ENCODE results near the gene RGP1. TPM values are rescaled to one million over a fixed set of nuclear protein-coding genes. Genes with fewer than 3 reads are reported as not detected.

Gene RGP1
- total and polyA plus RNA-seq, 3 donors from 2014 or later, result 21.1 to 23.9 (median 21.4) TPM

DNA sequence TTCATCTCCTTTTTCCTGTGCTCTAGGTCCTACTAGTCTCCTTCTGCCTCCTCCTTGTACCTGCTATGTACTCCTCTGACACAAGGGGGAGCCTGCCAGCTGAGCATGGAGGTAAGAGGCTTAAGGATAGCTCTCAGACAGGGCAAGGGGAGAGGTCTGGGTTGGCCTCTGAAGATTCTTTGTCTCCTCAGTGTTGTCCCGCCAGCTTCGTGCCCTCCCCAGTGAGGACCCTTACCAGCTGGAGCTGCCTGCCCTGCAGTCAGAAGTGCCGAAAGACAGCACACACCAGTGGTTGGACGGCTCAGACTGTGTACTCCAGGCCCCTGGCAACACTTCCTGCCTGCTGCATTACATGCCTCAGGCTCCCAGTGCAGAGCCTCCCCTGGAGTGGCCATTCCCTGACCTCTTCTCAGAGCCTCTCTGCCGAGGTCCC lies 12.9 kb upstream of the RGP1 start:
- peak; percentile 78 for DNase-seq
- intact Hi-C loops (cut with DNase I; ENCODE audit: low total_unique reads), result loop anchor here (10.0 kb wide), 1 partner anchor 79 kb away; the partner anchor contains the start of genes HINT2 and SPAG8
- Histone ChIP-seq H3K9me3 (no peaks in the 10 kb centered on the region), H3K27me3 (no peaks in the 10 kb centered on the region), H3K27ac (no peak overlapping the region), H3K4me1 (peaks cover 12% of the 10 kb centered on the region), H3K36me3 (ENCODE audit: low read depth, missing control alignments) (no peaks in the 10 kb centered on the region), H3K4me3 (no peak overlapping the region)
- WGBS, 2 donors, result 57 to 61% methylated on average over 5 of the region's 5 CpGs
- TF ChIP-seq POLR2A (IDR thresholded peaks at IDR 0.05) (no peak), CTCF (IDR thresholded peaks at IDR 0.05) (peak; percentile 57 to 67 (median 60))

DNA sequence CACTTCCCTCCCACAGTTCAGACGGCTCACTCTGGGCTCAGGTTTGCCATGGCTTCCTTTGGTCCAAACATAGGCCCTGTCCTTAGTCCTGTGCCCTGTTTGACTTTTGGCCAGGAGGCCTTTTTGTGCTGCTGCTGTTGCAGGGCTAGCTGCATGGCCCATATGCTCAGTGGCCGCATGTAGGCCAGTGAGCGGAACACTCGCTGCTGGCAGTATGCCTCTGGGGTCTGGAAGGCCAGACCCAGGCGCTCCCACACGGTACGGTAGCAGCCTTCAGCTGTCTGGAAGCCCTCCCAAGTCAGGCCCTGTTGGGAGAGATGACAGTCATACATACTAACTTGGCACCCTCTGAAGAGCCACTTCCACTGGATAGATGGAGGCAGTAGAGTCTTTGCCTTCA lies 11.9 kb upstream of the RGP1 start:
- TF ChIP-seq CTCF (IDR thresholded peaks at IDR 0.05), result no peak
- no peak for TF ChIP-seq POLR2A (IDR thresholded peaks at IDR 0.05)
- Histone ChIP-seq H3K27me3 (no peaks in the 10 kb centered on the region), H3K27ac (no peak overlapping the region), H3K4me3 (no peak overlapping the region), H3K9me3 (no peaks in the 10 kb centered on the region), H3K4me1 (peaks cover 12% of the 10 kb centered on the region), H3K36me3 (ENCODE audit: low read depth, missing control alignments) (no peaks in the 10 kb centered on the region)
- DNase-seq, result no peak
- intact Hi-C loops (cut with DNase I; ENCODE audit: low total_unique reads), result loop anchor here (10.0 kb wide), 1 partner anchor 78 kb away; the partner anchor contains the start of genes HINT2 and SPAG8
- 55 to 63% methylated on average over 7 of the region's 7 CpGs for WGBS, 2 donors

DNA sequence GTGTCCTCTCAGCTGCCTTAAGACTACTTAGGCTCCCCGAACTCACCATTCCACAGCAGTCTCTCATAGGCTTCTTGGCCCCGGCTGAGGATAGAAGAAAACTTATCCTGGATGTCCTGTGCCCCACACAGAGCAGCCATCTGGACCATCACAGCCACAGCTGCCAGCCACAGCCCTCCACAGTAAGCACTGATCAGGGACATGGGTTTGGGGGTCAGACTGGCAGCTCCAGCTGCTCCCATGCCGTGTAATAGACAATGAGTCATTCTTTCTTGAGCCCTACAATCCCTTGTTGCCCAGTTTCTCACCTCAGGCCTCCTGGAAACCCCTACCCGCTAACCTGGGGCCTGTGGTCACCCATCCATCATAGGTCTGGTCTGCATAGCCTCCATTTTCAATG lies 10.9 kb upstream of the RGP1 start:
- no peak for TF ChIP-seq POLR2A (IDR thresholded peaks at IDR 0.05)
- TF ChIP-seq CTCF (IDR thresholded peaks at IDR 0.05), result no peak
- H3K9me3 ChIP-seq, result no peaks in the 10 kb centered on the region
- no peak overlapping the region for H3K27ac ChIP-seq
- no peak overlapping the region for H3K4me3 ChIP-seq
- no peaks in the 10 kb centered on the region for H3K27me3 ChIP-seq
- no peaks in the 10 kb centered on the region for H3K36me3 ChIP-seq (ENCODE audit: low read depth, missing control alignments)
- 73 to 84% methylated on average over 3 to 4 of the region's 4 CpGs for WGBS, 2 donors
- no peak for DNase-seq
- H3K4me1 ChIP-seq, result peaks cover 9% of the 10 kb centered on the region
- intact Hi-C loops (cut with DNase I; ENCODE audit: low total_unique reads), result loop anchor here (10.0 kb wide), 1 partner anchor 77 kb away; the partner anchor contains the start of genes HINT2 and SPAG8

DNA sequence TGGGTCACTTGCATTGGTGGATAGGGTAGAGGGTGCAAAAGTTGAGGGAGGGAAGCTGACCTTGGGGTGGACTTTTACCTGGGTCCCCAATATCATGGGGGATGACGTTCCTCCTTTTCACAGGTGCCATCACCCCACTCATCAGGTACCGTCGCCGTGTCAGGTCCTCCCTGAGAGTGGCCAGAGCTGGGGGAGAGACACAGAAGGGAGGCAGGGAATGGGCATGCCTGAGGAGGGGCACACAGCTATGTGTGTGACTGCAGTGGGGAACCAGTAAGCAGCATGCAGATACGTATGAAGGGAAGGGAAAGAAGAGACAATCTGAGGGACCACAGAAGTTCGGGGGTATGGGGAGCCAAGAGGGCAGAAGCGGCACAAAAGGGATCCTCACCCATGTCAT lies 10.2 kb upstream of the RGP1 start:
- TF ChIP-seq POLR2A (IDR thresholded peaks at IDR 0.05) (no peak), CTCF (IDR thresholded peaks at IDR 0.05) (no peak)
- intact Hi-C loops (cut with DNase I; ENCODE audit: low total_unique reads), result loop anchor here (10.0 kb wide), 1 partner anchor 76 kb away; the partner anchor contains the start of genes HINT2 and SPAG8
- 80 to 88% methylated on average over 7 of the region's 7 CpGs for WGBS, 2 donors

GRCh38 chr9:35740243-35740642 lies 8.8 kb upstream of the RGP1 start:
- H3K4me1 ChIP-seq, result no peaks in the 10 kb centered on the region
- no peak for DNase-seq
- WGBS, 2 donors, result 89% methylated on average over 6 of the region's 6 CpGs; no CpG with 5 or more reads in 1 of the 2 donors
- no peak for TF ChIP-seq CTCF (IDR thresholded peaks at IDR 0.05)
- no peak for TF ChIP-seq POLR2A (IDR thresholded peaks at IDR 0.05)
- no peaks in the 10 kb centered on the region for H3K27me3 ChIP-seq
- H3K4me3 ChIP-seq, result no peak overlapping the region
- intact Hi-C loops (cut with DNase I; ENCODE audit: low total_unique reads), result no loop called here
- no peak overlapping the region for H3K27ac ChIP-seq
- no peaks in the 10 kb centered on the region for H3K9me3 ChIP-seq
- no peaks in the 10 kb centered on the region for H3K36me3 ChIP-seq (ENCODE audit: low read depth, missing control alignments)

More for the DNA sequence above, 10.2 kb upstream of the RGP1 start:
- DNase-seq, result no peak
- Histone ChIP-seq H3K4me1 (peaks cover 2% of the 10 kb centered on the region), H3K36me3 (ENCODE audit: low read depth, missing control alignments) (no peaks in the 10 kb centered on the region), H3K4me3 (no peak overlapping the region), H3K27me3 (no peaks in the 10 kb centered on the region), H3K27ac (no peak overlapping the region), H3K9me3 (no peaks in the 10 kb centered on the region)

All from testis (tissue), 3 donors.